ENCODE results near the gene MAPK11.

DNA sequence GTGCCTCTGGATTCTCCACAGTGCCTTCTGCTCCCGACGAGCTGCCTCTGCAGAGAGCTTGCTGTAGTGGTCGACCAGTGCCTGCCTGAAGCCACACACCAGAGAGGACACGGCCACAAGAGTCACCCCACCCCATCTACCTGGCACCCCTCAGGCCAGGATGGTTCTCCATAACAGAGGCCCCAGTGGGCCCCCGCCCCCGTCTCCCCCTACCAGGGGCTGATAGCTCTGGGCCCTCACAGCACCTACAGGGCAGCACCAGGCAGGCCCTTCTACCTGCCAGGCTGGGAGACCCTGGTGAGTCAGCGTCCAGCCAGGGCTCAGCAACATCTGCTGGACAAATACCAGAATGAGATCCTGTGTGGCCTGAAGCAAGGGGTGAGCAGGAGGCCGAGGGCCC lies 47.7 kb downstream of the MAPK11 start:
- TF ChIP-seq, protein P1, sequence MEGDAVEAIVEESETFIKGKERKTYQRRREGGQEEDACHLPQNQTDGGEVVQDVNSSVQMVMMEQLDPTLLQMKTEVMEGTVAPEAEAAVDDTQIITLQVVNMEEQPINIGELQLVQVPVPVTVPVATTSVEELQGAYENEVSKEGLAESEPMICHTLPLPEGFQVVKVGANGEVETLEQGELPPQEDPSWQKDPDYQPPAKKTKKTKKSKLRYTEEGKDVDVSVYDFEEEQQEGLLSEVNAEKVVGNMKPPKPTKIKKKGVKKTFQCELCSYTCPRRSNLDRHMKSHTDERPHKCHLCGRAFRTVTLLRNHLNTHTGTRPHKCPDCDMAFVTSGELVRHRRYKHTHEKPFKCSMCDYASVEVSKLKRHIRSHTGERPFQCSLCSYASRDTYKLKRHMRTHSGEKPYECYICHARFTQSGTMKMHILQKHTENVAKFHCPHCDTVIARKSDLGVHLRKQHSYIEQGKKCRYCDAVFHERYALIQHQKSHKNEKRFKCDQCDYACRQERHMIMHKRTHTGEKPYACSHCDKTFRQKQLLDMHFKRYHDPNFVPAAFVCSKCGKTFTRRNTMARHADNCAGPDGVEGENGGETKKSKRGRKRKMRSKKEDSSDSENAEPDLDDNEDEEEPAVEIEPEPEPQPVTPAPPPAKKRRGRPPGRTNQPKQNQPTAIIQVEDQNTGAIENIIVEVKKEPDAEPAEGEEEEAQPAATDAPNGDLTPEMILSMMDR (optimal IDR thresholded peaks at IDR 0.05 in 1 of 3, IDR thresholded peaks at IDR 0.05 in 1 of 3, conservative IDR thresholded peaks at IDR 0.05 in 1 of 3; ENCODE audit: extremely low read depth in 1 of 3, insufficient read depth in 2 of 3, low read length in 3 of 3), result no peak
- no peak for TF ChIP-seq EZH2 (IDR thresholded peaks at IDR 0.05; ENCODE audit: low read length)

All from keratinocyte (primary cell).